Neutrophil (primary cell): ENCODE results near the gene IFI6.
"Not testable (repeated sequence)": the region's sequence is repeated elsewhere in the genome, so short reads cannot be mapped to it uniquely, and the experiment has no call there.

Source experiments
- H3K27ac ChIP-seq: fragments of 200-600 bp; sonication (generic); 2 replicates; pipeline ENCODE4 v1.5.1; 2016; ENCODE audit warnings: mild to moderate bottlenecking, moderate library complexity
- H3K27me3 ChIP-seq: fragments of 200-600 bp; sonication (generic); 2 replicates; pipeline ENCODE4 v1.6.0; 2016; ENCODE audit warnings: mild to moderate bottlenecking
- H3K36me3 ChIP-seq: fragments of 200-600 bp; sonication (generic); 2 replicates; pipeline ENCODE4 v1.5.1; 2017
- H3K4me1 ChIP-seq, 2 experiments: fragments of 200-600 bp in 1 of 2; sonication (generic) in 1 of 2; 1 replicate in 1 of 2; 2 replicates in 1 of 2; pipeline versions ENCODE4 v1.5.1 to v1.6.1; 2013 to 2016; ENCODE audit warnings: low read depth in 1 of 2, low read length in 1 of 2, mild to moderate bottlenecking in 1 of 2, moderate library complexity in 1 of 2; ENCODE audit not compliant: control insufficient read depth in 1 of 2, insufficient read depth in 1 of 2
- H3K4me3 ChIP-seq, 2 experiments: fragments of 200-600 bp in 1 of 2; sonication (generic) in 1 of 2; 1 replicate in 1 of 2; 2 replicates in 1 of 2; pipeline ENCODE4 v1.5.1; 2013 to 2016; ENCODE audit warnings: low read depth in 1 of 2, low read length in 1 of 2, mild to moderate bottlenecking in 1 of 2, moderate library complexity in 1 of 2
- H3K9me3 ChIP-seq: fragments of 200-600 bp; sonication (generic); 2 replicates; pipeline ENCODE4 v1.5.1; 2016
- TF ChIP-seq, protein P1 (sequence below): fragments of 200-600 bp; sonication (generic); IDR thresholded peaks from 2 replicates; pipeline ENCODE4 v1.5.1; 2016; ENCODE audit warnings: antibody characterized with exemption

The IFI6 gene

DNA sequence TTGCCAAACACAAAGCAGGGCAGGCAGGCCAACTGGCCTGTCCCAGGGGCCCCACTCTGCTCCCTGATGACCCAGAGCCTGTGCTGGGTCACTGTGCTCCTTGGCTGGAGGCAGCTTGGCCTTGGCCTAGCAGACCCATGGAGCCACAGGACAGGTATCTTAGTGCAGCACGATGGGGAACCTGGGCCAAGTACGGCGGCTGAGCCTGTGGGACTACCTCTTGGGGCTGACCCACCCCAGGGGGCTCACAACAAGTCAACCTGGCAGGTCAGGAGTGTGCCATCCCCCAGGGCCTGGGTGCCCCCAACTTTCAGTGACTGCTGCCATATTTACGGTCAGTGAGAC, 26.9 kb downstream of the IFI6 start:
- Histone ChIP-seq H3K9me3 (no peaks in the 10 kb centered on the region), H3K4me3 (no peak overlapping the region), H3K27ac (peak overlapping the region; percentile 8), H3K4me1 (peaks cover 58 to 65% of the 10 kb centered on the region in 2 experiments), H3K27me3 (no peaks in the 10 kb centered on the region), H3K36me3 (no peaks in the 10 kb centered on the region)
- TF ChIP-seq, protein P1, sequence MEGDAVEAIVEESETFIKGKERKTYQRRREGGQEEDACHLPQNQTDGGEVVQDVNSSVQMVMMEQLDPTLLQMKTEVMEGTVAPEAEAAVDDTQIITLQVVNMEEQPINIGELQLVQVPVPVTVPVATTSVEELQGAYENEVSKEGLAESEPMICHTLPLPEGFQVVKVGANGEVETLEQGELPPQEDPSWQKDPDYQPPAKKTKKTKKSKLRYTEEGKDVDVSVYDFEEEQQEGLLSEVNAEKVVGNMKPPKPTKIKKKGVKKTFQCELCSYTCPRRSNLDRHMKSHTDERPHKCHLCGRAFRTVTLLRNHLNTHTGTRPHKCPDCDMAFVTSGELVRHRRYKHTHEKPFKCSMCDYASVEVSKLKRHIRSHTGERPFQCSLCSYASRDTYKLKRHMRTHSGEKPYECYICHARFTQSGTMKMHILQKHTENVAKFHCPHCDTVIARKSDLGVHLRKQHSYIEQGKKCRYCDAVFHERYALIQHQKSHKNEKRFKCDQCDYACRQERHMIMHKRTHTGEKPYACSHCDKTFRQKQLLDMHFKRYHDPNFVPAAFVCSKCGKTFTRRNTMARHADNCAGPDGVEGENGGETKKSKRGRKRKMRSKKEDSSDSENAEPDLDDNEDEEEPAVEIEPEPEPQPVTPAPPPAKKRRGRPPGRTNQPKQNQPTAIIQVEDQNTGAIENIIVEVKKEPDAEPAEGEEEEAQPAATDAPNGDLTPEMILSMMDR, result no peak

DNA sequence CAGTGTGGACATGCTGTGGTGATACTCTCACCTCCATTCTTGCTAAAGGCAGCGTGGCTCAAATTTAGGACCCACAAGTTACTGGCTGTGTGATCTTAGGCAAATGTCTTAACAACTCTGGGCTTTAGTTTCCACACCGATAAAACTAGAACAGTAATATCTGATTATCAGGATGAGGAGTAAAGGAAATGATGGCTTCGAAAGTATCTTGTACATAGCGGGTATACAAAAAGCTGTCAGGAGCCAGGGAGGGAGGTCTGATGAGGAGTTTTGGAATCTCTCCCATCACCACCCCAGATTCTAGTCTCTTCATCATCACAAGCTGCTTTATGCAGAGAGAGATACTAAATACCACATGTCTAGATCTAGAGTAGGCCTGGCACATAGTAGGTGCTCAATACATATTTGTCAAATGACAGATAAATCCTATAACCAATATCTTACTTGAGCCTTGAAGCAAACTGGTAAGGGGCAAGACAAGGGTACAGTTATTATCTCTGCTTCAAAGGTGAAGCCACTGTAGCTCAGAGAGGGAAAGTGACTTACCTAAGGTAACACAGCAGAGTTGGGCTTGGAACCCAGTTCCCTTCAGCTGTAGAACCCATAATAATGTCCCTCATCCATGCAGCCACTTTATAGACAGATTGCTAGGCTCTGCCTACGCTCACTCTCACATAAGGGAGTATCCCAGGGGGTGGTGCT, 27.5 kb downstream of the IFI6 start:
- H3K27me3 ChIP-seq, result no peaks in the 10 kb centered on the region
- H3K9me3 ChIP-seq, result no peaks in the 10 kb centered on the region
- no peaks in the 10 kb centered on the region for H3K36me3 ChIP-seq
- H3K27ac ChIP-seq, result peak overlapping the region; percentile 40
- TF ChIP-seq, protein P1, result no peak
- no peak overlapping the region for H3K4me3 ChIP-seq
- peaks cover 54 to 60% of the 10 kb centered on the region in 2 experiments for H3K4me1 ChIP-seq

DNA sequence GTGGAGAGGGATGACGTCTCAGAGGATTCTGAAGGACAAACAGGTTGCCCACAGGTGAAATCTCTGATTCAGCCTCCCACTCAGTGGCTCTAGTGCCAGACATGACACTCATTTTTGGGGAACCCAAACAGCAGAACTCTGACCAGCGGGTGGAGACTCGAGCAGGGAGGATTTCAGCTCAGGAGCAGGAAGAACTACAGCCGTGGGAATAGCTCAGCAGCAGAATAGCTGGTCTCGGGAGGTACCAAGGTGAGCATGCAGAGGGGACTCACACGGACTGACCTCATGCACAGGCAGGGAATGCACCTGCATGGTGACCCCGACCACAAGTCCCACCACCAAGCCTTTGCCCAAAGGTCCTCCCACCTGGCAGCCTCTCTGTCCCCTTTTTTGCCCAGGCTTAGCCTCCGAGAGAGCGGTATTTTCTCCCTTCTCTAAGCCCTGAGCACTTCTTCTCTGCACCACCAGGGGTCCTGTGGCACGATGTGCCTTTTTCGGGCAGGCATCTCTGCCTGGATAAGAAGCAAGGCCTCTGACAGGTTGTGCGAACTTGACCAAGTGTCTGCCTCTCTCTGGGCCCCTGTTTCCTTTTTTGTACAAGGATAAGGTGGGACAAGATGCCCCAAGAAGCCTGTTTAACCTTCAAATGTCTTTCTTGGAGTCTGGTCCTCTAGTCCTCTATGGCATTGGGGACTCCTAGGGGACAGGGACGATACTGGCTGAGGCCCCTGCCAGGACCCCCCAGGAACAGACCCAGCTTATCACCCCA, 28.2 kb downstream of the IFI6 start:
- peaks cover 49 to 52% of the 10 kb centered on the region in 2 experiments for H3K4me1 ChIP-seq
- H3K9me3 ChIP-seq, result no peaks in the 10 kb centered on the region
- H3K27ac ChIP-seq, result peak overlapping the region; percentile 40
- no peak overlapping the region for H3K4me3 ChIP-seq
- no peaks in the 10 kb centered on the region for H3K27me3 ChIP-seq
- TF ChIP-seq, protein P1, result peak; percentile 71
- H3K36me3 ChIP-seq, result no peaks in the 10 kb centered on the region

DNA sequence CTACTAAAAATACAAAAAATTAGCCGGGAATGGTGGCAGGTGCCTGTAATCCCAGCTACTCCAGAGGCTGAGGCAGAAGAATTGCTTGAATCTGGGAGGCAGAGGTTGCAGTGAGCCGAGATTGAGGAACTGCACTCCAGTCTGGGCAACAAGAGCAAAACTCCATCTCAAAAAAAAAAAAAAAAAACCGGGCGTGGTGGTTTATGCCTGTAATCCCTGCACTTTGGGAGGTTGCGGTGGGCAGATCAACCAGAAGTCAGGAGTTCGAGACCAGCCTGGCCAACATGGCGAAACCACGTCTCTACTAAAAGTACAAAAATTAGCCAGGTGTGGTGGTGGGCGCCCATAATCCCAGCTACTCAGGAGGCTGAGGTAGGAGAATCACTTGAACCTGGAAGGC, 31.5 kb downstream of the IFI6 start:
- H3K9me3 ChIP-seq, H3K4me3 ChIP-seq, H3K36me3 ChIP-seq, H3K27ac ChIP-seq, H3K27me3 ChIP-seq: not testable (repeated sequence)
- peaks cover 37 to 42% of the 10 kb centered on the region in 2 experiments for H3K4me1 ChIP-seq

DNA sequence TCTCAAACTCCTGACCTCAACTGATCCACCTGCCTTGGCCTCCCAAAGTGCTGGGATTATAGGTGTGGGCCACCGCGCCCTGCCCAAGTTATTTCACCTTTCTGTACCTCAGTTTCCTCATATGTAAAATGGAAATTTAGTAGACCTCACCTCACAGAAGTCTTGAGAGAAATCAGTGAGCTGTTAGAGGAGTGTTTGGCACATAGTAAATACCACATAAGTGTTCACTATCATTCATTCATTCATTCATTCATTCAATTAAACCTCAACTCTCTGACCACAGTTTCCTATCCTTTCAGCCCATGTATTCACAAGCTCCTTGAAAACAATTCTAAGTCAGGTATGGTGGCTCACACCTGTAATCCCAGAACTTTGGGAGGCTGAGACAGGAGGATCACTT, 33.2 kb downstream of the IFI6 start:
- Histone ChIP-seq H3K4me3 (no peak overlapping the region), H3K36me3 (no peaks in the 10 kb centered on the region), H3K27ac (no peak overlapping the region), H3K4me1 (peaks cover 33 to 34% of the 10 kb centered on the region in 2 experiments), H3K27me3 (no peaks in the 10 kb centered on the region), H3K9me3 (no peaks in the 10 kb centered on the region)
- TF ChIP-seq, protein P1, result no peak
